Posterior vena cava (tissue), 2 donors: ENCODE measurements around the gene RDM1. TPM values are rescaled to one million over a fixed set of nuclear protein-coding genes. Genes with fewer than 3 reads are reported as not detected.
"Not testable (repeated sequence)": the region's sequence is repeated elsewhere in the genome, so short reads cannot be mapped to it uniquely, and the experiment has no call there.

ENCODE experiments used
- DNase-seq: peaks from one replicate; pipeline ENCODE4 v3.0.0-alpha.2; 2020; ENCODE audit warnings: low spot score
- intact Hi-C, 2 donors: fragments of 100-400 bp; cut with DNase I; formaldehyde crosslinking; loops; one replicate each; pipeline versions ENCODE4 v1.14.1 to v1.14.2; 2022 to 2023
- total RNA-seq, 2 donors: library from RNA; stranded (reverse); fragmentation: NEBNext Ultra II Directional; extraction: Animal tissue kit (Norgen Biotek cat#: 25700); gene quantifications; one replicate each; pipeline ENCODE4 v1.2.1, GENCODE V29; 2021
- donor health status: DM: yes; HTN: yes; CAD: no.
- donor health status: DM: yes; HTN: yes; CAD: no.

The RDM1 gene
- total RNA-seq, 2 donors from 2014 or later = not detected

GRCh38 chr17:35938492-35938891 lies 7.9 kb upstream of the RDM1 start:
- DNase-seq, intact Hi-C loops: not testable (repeated sequence)

DNA sequence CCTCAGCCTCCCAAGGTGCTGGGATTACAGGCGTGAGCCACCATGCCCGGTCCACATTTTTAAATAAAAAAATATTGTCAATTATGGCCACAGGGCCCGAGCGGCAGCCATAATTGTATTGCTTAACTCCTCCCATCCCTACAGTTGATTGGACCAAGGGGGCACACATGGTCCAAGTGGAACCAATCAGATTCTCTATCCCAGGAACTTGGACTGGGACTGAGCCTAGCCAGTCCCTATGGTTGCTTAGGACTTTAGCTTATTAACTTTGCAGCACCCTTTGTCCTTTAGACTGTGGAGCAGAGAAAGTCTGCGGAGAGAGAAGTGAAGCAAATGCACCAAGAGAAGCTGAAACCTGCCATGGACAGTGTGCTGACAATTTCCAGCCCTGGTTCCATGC lies 5.5 kb upstream of the RDM1 start:
- intact Hi-C loops = no loop called here
- no peak for DNase-seq

- intact Hi-C loops = no loop called here
- no peak for DNase-seq
Observed at GRCh38 chr17:35934760-35935159, 4.2 kb upstream of the RDM1 start.

- intact Hi-C loops = no loop called here
Observed at GRCh38 chr17:35932586-35932985, 2.0 kb upstream of the RDM1 start.

DNA sequence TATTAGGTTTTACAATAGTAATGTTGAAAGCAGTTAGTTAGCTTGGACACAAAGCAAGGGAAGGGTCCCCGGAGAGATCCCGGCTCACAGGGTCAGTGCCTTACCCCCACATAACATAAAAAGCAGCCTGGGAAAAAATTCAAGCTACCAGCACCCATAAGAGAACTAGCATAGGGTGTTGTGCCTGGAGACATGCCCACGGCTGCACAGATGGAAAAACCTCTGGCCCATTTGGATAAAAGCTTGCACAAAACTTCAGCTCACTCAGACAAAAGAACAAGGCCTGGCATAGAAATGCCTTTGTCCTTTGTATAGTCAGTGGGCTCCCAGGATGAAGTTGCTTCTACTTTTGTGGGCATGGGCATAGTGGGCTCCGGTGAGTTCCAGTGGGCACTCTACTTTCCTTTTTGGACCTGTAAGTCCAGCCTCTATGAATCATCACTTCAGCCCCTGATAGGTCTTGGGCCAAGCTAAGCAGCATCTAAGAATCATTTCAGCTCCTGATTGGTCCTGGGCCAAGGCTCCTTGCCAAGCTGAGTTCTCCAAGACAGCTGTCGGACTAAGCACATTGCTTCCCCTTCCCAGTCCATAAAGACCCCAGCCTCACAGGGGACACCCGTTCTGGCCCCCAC lies 1.3 kb upstream of the RDM1 start:
- no peak for DNase-seq
- intact Hi-C loops = no loop called here

More at GRCh38 chr17:35932586-35932985, 2.0 kb upstream of the RDM1 start:
- DNase-seq = no peak

DNA sequence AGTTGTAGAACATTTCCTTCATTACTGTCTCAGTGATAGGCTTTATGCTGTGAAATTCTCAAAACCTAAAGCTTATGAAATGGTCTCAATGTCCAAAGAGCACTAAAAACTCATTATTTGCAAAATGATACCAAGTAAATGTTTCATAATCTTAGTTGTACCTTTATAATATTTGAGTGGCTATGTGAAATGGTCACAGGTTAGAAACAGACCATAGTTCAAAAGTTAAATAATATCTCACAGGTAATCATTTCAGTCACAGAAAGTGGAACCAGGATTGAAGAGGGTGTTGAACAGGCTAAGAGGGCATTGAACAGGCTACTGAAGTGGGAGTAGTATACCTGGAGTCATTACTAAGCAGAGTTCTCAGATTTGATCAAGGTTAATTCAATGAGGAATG lies 2.9 kb downstream of the RDM1 start:
- intact Hi-C loops = no loop called here
- no peak for DNase-seq

- no peak for DNase-seq
- intact Hi-C loops = no loop called here
Observed at GRCh38 chr17:35923609-35924114, 6.9 kb downstream of the RDM1 start.

- DNase-seq = no peak
Observed at GRCh38 chr17:35920229-35920628, 10.3 kb downstream of the RDM1 start.

DNA sequence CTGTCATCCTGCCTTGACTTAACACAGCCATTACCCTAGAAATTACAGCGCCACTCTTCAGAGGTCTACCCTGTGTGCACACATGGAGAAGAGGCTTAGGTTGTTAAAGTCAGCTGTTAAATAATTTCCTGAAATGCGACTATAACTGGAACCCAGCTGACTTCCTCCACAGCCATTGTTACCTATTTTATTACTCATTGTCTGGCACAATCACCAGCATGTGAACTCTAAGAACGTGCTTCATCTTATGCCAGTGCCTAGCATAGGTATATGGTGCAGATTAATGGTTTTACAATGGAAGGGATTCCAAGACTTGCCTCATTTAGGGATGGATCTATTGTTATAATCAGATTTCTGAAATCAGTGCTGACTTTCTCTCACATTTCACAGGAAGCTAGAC lies 11.9 kb downstream of the RDM1 start:
- DNase-seq = no peak
- intact Hi-C loops = no loop called here

More at GRCh38 chr17:35920229-35920628, 10.3 kb downstream of the RDM1 start:
- intact Hi-C loops = no loop called here

DNA sequence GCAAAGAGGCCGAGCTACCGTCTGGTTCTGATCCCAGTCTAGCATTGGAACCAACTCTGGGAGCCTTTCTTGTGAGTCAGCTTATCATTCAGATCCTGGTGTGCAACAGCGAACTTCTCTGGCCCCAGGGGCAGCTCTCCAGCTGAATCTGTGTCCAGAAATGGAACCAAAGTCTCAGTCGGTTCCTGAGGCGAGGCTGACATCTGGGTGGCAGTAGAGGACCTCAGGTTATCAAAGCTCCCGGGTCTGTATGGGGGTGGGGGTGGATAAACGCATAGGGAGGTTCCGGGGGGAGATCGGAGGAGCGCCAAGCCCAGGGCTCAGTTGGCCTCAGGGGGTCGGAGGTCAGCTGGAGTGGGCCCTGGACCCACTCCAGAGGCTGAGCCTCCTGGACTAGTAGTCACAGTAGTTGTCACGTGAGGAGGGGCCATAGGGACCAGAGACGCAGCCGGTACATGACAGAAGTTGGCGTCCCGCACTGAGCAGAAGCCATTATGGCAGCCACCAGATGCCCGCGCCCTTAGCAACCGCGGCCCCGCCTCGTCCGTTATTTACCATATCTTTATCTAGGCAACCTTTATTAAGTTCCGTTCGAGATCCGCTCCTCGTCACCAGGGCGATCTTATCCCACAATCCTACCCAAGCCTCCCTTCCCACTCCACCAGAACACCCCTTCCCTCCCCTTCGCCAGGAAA lies 12.9 kb downstream of the RDM1 start:
- intact Hi-C loops = no loop called here
- DNase-seq = no peak

GRCh38 chr17:35915153-35915964 lies 15.2 kb downstream of the RDM1 start:
- intact Hi-C loops = no loop called here
- DNase-seq = no peak

DNA sequence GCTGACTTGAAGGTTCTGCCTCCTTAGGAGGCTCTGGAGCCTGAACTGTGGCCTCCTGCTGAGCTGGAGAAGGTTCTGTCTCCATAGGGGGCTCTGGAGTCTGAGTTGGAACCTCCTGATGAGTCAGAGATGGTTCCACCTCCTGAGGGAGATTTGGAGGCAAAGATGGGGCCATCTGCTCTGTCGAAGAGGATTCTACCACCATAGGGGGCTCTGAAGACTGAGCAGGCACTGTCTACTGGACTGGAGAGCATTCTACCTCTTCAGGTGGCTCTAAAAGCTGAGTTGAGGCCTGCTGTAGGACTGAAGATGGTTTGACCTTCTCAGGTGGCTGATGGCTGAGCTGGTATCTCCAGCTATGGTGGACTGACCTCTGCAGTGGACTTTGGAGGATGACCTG lies 16.2 kb downstream of the RDM1 start:
- intact Hi-C loops = no loop called here
- DNase-seq = no peak

DNA sequence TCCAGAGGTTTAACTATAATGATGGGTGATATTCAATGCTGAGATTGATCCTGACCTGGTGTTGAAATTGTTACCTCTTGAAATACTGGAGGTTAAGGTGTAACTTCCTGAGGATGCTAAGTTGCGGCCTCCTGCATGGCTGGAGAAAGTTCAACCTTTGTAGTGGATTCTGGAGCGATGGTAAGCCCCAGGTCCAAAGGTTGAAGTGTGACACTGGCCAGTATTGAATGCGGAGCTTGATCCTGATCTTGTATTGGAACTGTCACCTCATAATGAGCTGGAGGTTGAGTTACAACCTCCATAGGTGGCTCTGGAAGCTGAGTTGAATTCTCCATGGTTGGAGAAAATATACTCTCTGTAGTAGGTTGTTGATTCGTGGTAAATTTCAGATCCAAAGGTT lies 17.0 kb downstream of the RDM1 start:
- intact Hi-C loops = no loop called here
- DNase-seq = no peak

GRCh38 chr17:35912942-35913341 lies 17.6 kb downstream of the RDM1 start:
- no peak for DNase-seq
- intact Hi-C loops = no loop called here

- DNase-seq = no peak
- intact Hi-C loops = no loop called here
Observed at GRCh38 chr17:35912339-35912912, 18.1 kb downstream of the RDM1 start.

GRCh38 chr17:35909408-35909807 lies 21.2 kb downstream of the RDM1 start:
- intact Hi-C loops = no loop called here
- DNase-seq = no peak

GRCh38 chr17:35907691-35908090 lies 22.9 kb downstream of the RDM1 start:
- intact Hi-C loops = no loop called here
- DNase-seq = no peak

DNA sequence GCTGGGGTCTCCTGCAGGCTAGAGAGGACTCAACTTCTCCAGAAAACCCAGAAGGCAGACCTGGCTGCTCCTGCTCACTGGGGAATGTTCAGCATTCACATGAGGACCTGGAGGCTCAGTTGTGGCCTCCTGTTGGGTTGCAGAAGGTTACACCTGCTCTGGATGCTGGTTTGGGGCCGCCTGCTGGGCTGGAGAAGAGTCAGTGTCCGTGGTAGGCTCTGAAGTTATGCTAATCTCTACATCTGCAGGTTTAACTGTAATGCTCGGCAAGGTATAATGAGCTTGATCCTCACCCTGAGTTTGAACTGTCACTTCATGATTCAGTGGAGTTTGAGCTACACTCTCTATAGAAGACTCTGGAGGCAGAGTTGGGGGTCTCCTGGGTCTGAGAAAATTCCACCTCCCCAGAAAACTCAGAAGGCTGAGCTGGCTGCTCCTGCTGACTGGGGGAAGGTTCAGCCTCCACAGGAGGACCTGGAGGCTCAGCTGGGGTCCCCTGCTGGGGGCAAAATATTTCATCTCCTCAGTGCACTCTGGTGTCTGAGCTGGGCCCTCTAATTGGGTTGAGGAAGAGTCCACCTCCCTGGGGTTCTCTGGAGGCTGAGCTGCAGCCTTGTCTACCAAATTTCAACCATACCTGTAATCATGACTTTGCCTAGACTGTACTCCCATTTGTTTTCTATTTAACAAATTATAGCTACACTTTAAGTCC lies 23.5 kb downstream of the RDM1 start:
- intact Hi-C loops = no loop called here
- no peak for DNase-seq

DNA sequence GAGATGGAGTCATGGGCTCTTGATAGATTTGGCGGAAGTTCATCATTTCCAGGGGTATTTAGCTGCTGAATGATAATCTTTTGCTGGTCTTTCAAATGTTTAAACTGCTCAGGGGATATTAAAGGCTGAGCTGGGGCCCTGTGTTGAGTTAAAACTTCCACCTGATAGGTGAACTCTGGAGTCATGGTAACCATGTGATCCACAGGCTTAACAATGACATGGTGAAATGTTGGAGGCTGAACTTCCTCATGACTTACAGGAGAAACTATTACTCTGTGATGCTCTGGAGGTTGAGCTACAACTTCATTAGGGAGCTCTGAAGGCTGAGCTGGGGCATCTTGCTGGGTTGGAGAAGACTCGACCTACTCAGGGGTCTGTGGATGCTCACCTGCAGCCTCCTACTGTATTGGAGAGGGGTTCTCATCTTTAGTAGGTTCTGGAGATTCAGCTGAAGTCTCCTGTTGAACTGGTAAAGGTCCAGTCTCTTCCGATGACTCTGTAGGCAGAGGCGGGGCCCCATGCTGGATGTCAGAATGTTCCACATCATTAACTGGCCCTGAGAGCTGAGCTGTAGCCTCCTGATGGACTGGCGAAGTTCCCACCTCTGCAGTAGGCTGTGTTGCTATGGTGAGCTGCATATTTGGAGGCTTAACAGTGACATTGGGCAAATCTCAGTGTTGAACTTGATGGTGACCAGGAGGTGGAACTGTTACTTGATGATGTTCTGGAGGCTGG lies 24.2 kb downstream of the RDM1 start:
- intact Hi-C loops = no loop called here
- no peak for DNase-seq
